SU-DHL-6 (cell line): ENCODE results near the gene CXCL8.

ENCODE experiments used
- CTCF ChIP-seq: fragments of 200-600 bp; sonication (generic); IDR thresholded peaks from one replicate; pipeline ENCODE4 v1.5.1; 2017; ENCODE audit warnings: antibody characterized with exemption, mild to moderate bottlenecking, low read length, moderate library complexity; ENCODE audit not compliant: insufficient read depth, poor library complexity, severe bottlenecking
- EZH2phosphoT487 ChIP-seq: fragments of 200-600 bp; sonication (generic), shearing (Covaris generic); conservative IDR thresholded peaks from 2 replicates; pipeline ENCODE4 v1.6.1; 2018; ENCODE audit warnings: mild to moderate bottlenecking, antibody characterized with exemption, low read length, moderate library complexity, mixed read lengths

GRCh38 chr4:73776321-73776729 lies 36.0 kb downstream of the CXCL8 start:
- TF ChIP-seq CTCF: no peak
- TF ChIP-seq EZH2phosphoT487: no peak
